ENCODE measurements around the gene EMP3.
A peak's percentile ranks its signal among the peaks of the same experiment; 100 is the strongest.
"Not testable (repeated sequence)": the region's sequence is repeated elsewhere in the genome, so short reads cannot be mapped to it uniquely, and the experiment has no call there.

Gene EMP3

DNA sequence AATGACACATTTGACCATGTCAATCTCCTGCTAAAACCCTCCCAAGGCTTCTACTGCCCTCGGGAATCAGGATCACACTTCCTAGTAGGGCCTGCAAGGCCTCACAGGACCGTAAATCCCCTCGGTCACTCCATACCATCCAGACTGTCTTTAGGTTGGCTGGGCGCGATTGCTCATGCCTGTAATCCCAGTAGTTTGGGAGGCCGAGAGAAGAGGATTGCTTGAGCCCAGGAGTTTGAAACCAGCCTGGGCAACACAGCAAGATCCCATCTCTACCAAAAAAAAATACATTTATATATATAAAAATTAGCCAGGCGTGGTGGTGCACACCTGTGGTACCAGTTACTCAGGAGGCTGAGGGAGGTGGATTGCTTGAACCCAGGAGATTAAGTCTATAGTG lies 23.4 kb downstream of the EMP3 start:
- DNase-seq: no peak

GRCh38 chr19:48350856-48351255 lies 25.5 kb downstream of the EMP3 start:
- no peak for DNase-seq

DNA sequence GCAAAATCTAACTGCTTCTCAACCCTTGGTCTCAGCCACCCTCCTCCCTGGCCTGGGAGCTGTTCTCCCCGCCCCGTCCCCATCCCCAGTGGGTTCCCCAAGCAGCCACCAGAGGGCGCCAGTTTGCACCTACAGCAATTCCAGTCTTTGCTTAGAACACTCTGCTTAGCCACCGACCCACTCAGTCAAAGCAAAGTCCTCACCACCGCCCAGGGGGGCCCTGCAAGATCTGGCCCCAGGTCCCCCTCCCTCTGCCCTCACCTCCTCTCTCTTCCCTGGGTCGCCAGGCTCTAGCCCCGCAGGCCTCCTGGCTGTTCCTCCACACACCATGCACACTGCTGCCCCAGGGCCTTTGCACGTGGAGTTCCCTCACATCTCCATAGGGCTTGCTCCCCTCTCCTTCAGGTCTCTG lies 26.0 kb downstream of the EMP3 start:
- peak; percentile 85 for DNase-seq

DNA sequence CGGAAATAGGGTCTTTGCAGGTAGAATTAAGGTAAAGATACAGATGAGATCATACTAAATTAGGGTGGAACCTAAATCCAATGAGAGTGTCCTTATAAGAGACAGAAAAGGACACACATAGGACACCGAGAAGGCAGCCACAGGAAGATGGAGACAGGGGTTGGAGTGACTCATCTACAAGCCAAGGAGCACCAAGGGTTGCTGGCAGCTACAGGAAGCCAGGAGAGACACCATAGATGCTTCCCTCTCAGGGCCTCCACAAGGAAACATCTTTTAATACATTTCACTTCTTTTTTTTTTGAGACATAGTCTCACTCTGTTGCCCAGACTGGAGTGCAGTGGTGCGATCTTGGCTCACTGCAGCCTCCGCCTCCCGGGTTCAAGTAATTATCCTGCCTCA lies 28.3 kb downstream of the EMP3 start:
- DNase-seq: no peak

DNA sequence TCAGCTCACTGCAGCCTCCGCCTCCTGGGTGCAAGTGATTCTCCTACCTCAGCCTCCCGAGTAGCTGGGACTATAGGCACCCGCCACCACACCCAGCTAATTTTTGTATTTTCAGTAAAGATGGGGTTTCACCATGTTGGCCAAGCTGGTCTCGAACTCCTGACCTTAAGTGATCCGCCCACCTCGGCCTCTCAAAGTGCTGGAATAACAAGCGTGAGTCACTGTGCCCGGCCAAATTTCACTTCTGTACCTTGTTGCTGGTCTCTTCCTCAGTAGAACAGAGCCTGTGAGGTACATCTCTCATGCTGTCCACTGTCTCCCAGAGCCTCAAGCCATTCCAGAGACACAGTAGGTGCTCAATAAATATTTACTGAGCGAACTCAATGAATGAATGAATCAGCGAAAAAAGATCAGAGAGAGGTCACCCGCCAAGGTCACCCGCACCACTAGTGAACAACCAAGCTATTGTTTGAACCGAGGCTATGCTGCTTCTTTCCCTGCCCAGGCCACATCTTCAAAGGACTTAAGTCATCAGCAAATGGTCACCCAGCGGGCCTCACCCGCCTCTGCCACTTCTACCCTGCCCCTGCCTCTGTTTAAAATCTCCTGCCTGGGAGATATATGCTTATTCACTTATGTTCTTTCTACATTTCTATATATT lies 29.1 kb downstream of the EMP3 start:
- no peak for DNase-seq

GRCh38 chr19:48355365-48355954 lies 30.1 kb downstream of the EMP3 start:
- no peak for DNase-seq

DNA sequence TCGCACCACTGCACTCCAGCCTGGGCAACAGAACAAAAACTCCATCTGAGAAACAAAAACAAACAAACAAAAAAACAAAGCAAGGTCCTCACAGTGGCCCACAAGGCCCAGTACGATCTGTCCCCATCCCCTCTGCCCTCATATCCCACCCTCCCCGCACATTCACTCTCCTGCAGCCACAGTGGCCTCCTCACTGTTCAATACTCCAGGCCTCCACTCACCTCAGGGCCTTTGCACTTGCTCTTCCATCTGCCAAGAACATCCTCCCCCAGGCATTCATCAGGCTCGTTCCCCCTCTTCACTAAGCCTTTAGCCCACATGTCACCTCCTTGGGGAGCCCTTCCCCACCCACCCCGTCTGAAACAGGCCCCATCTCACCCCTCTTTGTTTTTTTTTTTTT lies 33.8 kb downstream of the EMP3 start:
- DNase-seq: no peak

- DNase-seq: no peak
These were observed 36.6 kb downstream of the EMP3 start for GRCh38 chr19:48361912-48362311.

- DNase-seq: peak; percentile 96
These were observed 37.6 kb downstream of the EMP3 start for GRCh38 chr19:48362716-48363499.

DNA sequence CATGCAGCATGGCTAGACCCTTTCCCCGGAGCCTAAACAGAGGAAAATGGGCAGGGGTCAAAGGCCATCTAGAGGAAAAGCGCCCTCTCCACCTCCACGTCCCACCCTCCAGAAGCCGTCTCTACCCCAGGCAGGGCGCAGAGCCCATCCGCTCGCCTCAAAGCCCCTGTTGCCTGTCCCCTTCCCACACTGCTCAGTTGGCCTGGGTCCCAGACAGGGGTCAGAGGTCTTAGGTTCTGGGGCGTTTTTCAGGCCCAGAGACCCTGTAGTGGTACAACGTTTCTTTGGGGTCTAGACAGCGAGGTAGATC lies 38.1 kb downstream of the EMP3 start:
- no peak for DNase-seq

GRCh38 chr19:48363810-48364597 lies 38.7 kb downstream of the EMP3 start, which contains the start of the genes SYNGR4 and TMEM143:
TSS of gene SYNGR4 (plus strand) at chr19:48364367. CDS start at chr19:48365843, 1,476 bp downstream.
TSS of gene TMEM143 (minus strand) at chr19:48363940. CDS start at chr19:48363920, 20 bp downstream.
- DNase-seq: peak; percentile 100

DNA sequence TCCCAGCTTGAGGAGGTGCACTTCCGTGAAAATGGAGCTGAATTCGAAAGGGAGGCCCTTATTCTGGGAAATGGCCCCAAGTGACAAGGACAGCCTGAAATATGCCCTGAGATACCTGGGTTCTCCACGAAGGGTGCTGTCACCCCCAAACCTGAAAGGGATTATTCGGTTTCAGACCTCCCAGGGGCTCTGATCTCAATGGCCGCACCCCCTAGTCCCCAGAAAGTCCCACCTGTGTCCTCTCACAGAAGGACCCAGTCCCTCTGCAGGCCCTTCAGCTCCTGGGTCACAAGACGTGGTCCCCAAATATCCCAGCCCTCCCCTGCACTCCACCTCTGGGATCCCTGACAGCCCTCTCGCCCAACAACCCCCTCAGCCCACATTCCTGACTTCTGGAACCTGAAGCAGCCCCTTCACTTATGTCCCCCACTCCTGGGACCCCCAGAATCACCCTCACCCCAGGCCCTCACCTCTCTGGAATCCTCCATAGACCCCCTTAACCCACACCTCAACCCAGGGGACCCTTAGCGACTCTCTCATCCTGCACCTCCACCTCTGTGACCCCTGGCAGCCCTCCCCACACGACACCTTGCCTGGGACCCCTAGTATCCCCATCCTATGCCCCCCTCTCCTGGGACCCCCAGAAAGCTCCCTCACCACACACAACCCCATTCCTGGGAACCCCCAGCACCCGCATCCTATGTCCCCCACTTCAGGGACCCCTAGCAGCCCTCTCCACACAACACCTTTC lies 39.4 kb downstream of the EMP3 start:
- no peak for DNase-seq

GRCh38 chr19:48365602-48366001 lies 40.2 kb downstream of the EMP3 start:
- no peak for DNase-seq

GRCh38 chr19:48367855-48368254 lies 42.5 kb downstream of the EMP3 start:
- no peak for DNase-seq

GRCh38 chr19:48368936-48369335 lies 43.6 kb downstream of the EMP3 start:
- DNase-seq: no peak

DNA sequence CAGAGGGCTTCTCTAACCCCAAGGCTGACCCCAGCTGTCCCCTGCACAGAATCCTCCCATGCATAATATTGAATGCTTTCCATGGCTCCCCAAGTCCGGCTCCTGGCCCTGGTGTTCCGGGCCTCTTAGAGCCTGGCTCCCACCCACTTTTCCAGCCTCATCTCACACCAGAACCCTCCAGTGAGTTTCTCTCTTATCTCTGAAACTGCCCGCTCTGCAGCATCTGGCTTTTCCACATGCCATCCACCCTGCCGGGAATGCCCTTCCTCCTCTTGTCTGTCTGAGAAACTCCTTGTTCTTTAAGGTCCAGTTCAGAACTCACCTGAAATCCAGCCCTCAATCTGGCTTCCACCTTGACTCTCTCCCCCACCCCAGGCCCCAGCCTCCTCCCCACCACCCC lies 45.6 kb downstream of the EMP3 start:
- DNase-seq: no peak

DNA sequence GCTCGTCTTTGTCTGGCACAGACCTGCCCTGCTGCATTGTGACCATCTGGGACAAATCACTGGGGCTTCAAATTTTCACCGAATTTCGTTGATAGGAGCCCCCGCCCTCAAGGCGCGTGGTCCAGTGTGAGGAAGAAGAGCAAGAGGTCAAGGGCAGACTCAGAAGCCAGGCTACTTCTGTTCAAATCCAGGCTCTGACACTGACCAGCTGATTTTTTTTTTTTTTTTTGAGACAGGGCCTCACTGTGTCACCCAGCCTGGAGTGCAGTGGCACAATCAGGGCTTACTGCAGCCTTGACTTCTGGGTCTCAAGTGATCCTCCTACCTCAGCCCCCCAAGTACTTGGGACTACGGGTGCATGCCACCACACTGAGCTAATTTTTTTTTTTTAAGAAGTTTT lies 46.0 kb downstream of the EMP3 start:
- DNase-seq: no peak

DNA sequence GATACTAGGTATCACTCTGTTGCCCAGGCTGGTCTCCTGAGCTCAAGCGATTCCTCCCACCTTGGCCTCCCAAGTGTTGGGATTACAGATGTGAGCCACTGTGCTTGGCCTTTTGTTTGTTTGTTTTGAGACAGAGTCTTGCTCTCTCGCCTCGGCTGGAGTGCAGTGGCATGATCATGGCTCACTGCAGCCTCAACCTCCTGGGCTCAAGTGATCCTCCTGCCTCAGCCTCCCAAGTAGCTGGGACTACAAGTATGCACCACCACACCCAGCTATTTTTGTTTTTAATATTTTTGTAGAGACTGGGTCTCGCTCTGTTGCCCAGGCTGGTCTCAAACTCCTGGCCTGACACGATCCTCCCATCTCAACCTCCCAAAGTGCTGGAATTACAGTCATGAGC lies 46.4 kb downstream of the EMP3 start:
- DNase-seq: not testable (repeated sequence)

DNA sequence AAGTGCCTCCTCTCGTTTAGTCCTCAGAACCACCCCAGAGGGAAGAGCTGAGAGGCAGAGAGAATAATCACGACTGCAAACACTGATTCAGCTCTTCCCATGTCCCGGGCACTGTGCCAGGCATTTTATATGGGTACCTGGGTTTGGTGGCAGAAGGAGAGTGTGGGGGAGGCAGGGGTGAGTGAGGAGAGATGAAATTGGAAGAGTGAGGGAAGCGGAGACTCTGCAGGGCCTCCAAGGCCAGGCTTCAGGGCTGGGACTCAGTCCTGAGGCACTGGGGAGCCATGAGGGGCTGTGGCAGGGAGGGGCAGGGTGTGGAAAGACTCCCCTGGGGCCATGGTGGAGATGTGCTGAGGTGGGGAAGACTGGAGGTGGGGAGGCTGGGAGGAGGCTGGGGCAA lies 47.6 kb downstream of the EMP3 start:
- DNase-seq: no peak

DNA sequence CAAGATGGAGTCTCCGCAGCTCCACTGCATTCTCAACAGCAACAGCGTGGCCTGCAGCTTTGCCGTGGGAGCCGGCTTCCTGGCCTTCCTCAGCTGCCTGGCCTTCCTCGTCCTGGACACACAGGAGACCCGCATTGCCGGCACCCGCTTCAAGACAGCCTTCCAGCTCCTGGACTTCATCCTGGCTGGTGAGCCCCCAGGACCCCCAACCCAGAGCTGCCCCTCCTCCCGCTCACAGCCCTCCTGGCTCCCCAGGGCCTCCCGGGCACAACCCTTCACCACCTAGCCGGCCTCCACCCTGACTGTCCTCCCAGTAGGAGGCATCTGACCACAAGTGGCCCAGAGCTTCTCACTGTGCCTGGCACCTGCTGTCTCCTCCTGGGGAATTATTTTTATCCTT lies 48.2 kb downstream of the EMP3 start:
- DNase-seq: no peak

GRCh38 chr19:48378194-48378570 lies 52.8 kb downstream of the EMP3 start:
- DNase-seq: no peak

GRCh38 chr19:48379058-48379457 lies 53.7 kb downstream of the EMP3 start:
- no peak for DNase-seq

Data from activated CD4-positive, alpha-beta T cell treated with anti-CD3 and anti-CD28 coated beads, Interleukin-10, Interleukin-2, amounts not matched to agents 100 ng/mL and 50 ng/mL, durations not matched to agents 16 hours and 8 hours (primary cell).